HepG2 (cell line): ENCODE results near the gene CLCN2. TPM values are rescaled to one million over a fixed set of nuclear protein-coding genes. Genes with fewer than 3 reads are reported as not detected.

ENCODE experiments used
- ATAC-seq: fragments of 200-7000 bp; cut with Tn5 transposase; 3 replicates; pipeline ENCODE4 v1.9.1; 2020; ENCODE audit warnings: mild to moderate bottlenecking, moderate library complexity
- BruUV-seq: library from RNA; stranded (reverse); fragments of 400-500 nt; replicated peaks from 2 replicates; lab custom pipeline; 2021; lab: Mats Ljungman, UMichigan
- CTCF ChIA-PET: fragments of 300-600 bp; formaldehyde crosslinking; extraction: SDS; loops from one replicate; lab custom pipeline; 2021; ENCODE audit warnings: low total read pairs, inconsistent platforms, low intra/inter-chr PET ratio; lab: Yijun Ruan, JAX
- POLR2A ChIA-PET: fragments of 350-600 bp; sonication (Branson Sonifier 250); formaldehyde crosslinking; loops from one replicate; lab custom pipeline; 2020; ENCODE audit warnings: antibody characterized with exemption, inconsistent platforms; lab: Yijun Ruan, JAX
- DNase-seq: peaks from one replicate; pipeline ENCODE4 v3.0.0-alpha.2; 2015; ENCODE audit warnings: low spot score
- FAIRE-seq: peaks from 3 replicates; lab custom pipeline; 2011; peaks lifted over from hg19 to GRCh38; lab: Jason Lieb, UNC
- H2AFZ ChIP-seq: one replicate; pipeline ENCODE4 v1.6.1; 2011; ENCODE audit warnings: low read length, inconsistent platforms
- H3K27ac ChIP-seq: fragments of 300-600 bp; 3 replicates; pipeline ENCODE4 v1.8.0; 2011; ENCODE audit warnings: mixed run types, mild to moderate bottlenecking, mixed read lengths, low read length, inconsistent platforms; ENCODE audit not compliant: insufficient read depth; ENCODE audit errors: extremely low read length
- H3K27me3 ChIP-seq, 2 experiments: fragments of 200-600 bp in 1 of 2; 2 replicates in 1 of 2; 3 replicates in 1 of 2; pipeline versions ENCODE4 v1.6.0 to v1.8.0; 2011; ENCODE audit warnings: low read length in 2 of 2, mild to moderate bottlenecking in 2 of 2, moderate library complexity in 2 of 2, inconsistent platforms in 1 of 2; ENCODE audit not compliant: insufficient read depth in 2 of 2, control insufficient read depth in 1 of 2
- H3K36me3 ChIP-seq, 2 experiments: fragments of 200-600 bp in 1 of 2; replicated peaks in 1 of 2; 2 replicates in 1 of 2; 3 replicates in 1 of 2; pipeline versions ENCODE4 v1.5.1 to v1.8.0; 2011; ENCODE audit warnings: low read length in 2 of 2, inconsistent platforms in 1 of 2; ENCODE audit not compliant: insufficient read depth in 2 of 2, control insufficient read depth in 1 of 2
- H3K4me1 ChIP-seq: 2 replicates; pipeline ENCODE4 v1.5.1; 2012; ENCODE audit warnings: low read length, inconsistent platforms; ENCODE audit not compliant: insufficient read depth
- H3K4me2 ChIP-seq: 2 replicates; pipeline ENCODE4 v1.6.0; 2011; ENCODE audit warnings: low read depth, low read length, inconsistent platforms
- H3K4me3 ChIP-seq, 3 experiments: fragments of 200-600 bp in 1 of 3; sonication (generic), shearing (Covaris generic) in 1 of 3; replicated peaks in 1 of 3; 2 replicates each; pipeline ENCODE4 v1.5.1; 2011 to 2016; ENCODE audit warnings: low read length in 3 of 3, inconsistent platforms in 2 of 3, low read depth in 2 of 3, mild to moderate bottlenecking in 2 of 3, control low read depth in 1 of 3, mixed read lengths in 1 of 3; ENCODE audit not compliant: insufficient read depth in 1 of 3
- H3K79me2 ChIP-seq: one replicate; pipeline ENCODE4 v1.6.1; 2011; ENCODE audit warnings: low read length, inconsistent platforms; ENCODE audit not compliant: insufficient read depth
- H3K9ac ChIP-seq: 2 replicates; pipeline ENCODE4 v1.6.0; 2011; ENCODE audit warnings: mild to moderate bottlenecking, low read depth, low read length, inconsistent platforms; ENCODE audit not compliant: insufficient read depth
- H3K9me3 ChIP-seq: 2 replicates; pipeline ENCODE4 v1.5.1; 2012; ENCODE audit warnings: mild to moderate bottlenecking, low read length
- H4K20me1 ChIP-seq: 2 replicates; pipeline ENCODE4 v1.6.0; 2011; ENCODE audit warnings: inconsistent platforms, mild to moderate bottlenecking, low read length, moderate library complexity; ENCODE audit not compliant: insufficient read depth
- ARNT ChIP-seq: fragments of 450-650 bp; IDR thresholded peaks from 2 replicates; pipeline ENCODE4 v1.6.1; 2017
- BCL3 ChIP-seq: sonication (generic); formaldehyde crosslinking; IDR thresholded peaks from 2 replicates; pipeline ENCODE4 v1.5.1; 2020; ENCODE audit warnings: mild to moderate bottlenecking, missing genetic modification reagents, moderate library complexity
- FOXP4 ChIP-seq: sonication (generic); formaldehyde crosslinking; IDR thresholded peaks from 2 replicates; pipeline ENCODE4 v1.4.0; 2020; ENCODE audit warnings: missing genetic modification reagents
- NRL ChIP-seq: sonication (generic); formaldehyde crosslinking; IDR thresholded peaks from 2 replicates; pipeline ENCODE4 v1.5.0; 2020; ENCODE audit warnings: missing genetic modification reagents, mild to moderate bottlenecking, moderate library complexity, borderline replicate concordance
- PHF21A ChIP-seq: sonication (generic); formaldehyde crosslinking; IDR thresholded peaks from 2 replicates; pipeline ENCODE4 v1.5.0; 2020; ENCODE audit warnings: mild to moderate bottlenecking, missing genetic modification reagents
- RCOR2 ChIP-seq: IDR thresholded peaks from 2 replicates; pipeline ENCODE4 v1.6.1; 2016; ENCODE audit warnings: missing biosample characterization, missing genetic modification reagents
- TAF15 ChIP-seq: fragments of 200-400 bp; formaldehyde crosslinking; IDR thresholded peaks from one replicate; pipeline ENCODE4 v1.6.1; 2018; ENCODE audit warnings: mild to moderate bottlenecking, low read depth, low read length; ENCODE audit not compliant: poor library complexity, severe bottlenecking
- ZBED4 ChIP-seq: sonication (generic); formaldehyde crosslinking; IDR thresholded peaks from 2 replicates; pipeline ENCODE4 v1.4.0; 2020; ENCODE audit warnings: missing genetic modification reagents, borderline replicate concordance
- ZBTB20 ChIP-seq: sonication (generic); formaldehyde crosslinking; IDR thresholded peaks from 2 replicates; pipeline ENCODE4 v1.8.1; 2023; ENCODE audit warnings: missing genetic modification reagents, low read depth, mild to moderate bottlenecking, borderline replicate concordance
- WGBS: methylation state at CpG from one replicate; pipeline ENCODE4 v1.1.6; 2017; ENCODE audit warnings: low lambda C conversion rate; 5-methylcytosine and 5-hydroxymethylcytosine counted together
- in situ Hi-C: cut with HindIII; loops from 2 replicates; pipeline ENCODE4 v1.10.0; 2017; ENCODE audit warnings: low pct_unique_long_range_greater_than_20kb; ENCODE audit not compliant: extremely low pct_ligation_motif_present
- intact Hi-C: fragments of 100-400 bp; cut with micrococcal nuclease; formaldehyde crosslinking; loops from one replicate; pipeline ENCODE4 v1.10.0; 2022; ENCODE audit not compliant: unreplicated experiment
- polyA plus RNA-seq, 8 experiments: library from polyadenylated mRNA; depleted of rRNA in 3 of 8; stranded (reverse) in 7 of 8; unstranded in 1 of 8; fragments of >200 nt; fragmentation: Illumina TruSeq in 4 of 8; extraction: Trizol in 4 of 8; gene quantifications; 2 replicates each; pipeline versions ENCODE4 v1.2.1 to v1.2.3, GENCODE V29; 2011 to 2016; ENCODE audit warnings: low read depth in 4 of 8, missing spikeins in 1 of 8, mixed read lengths in 1 of 8; ENCODE audit not compliant: insufficient read depth in 1 of 8
- total RNA-seq, 5 experiments: library from RNA; depleted of rRNA; stranded (reverse); fragments of >200 nt; fragmentation: Illumina TruSeq; extraction: Trizol; gene quantifications; 2 replicates each; pipeline ENCODE4 v1.2.3, GENCODE V29; 2016; ENCODE audit warnings: low read depth in 1 of 5

Gene CLCN2
- total and polyA plus RNA-seq, 2 of the 13 experiments (the other 11 are each of a cell fraction or from before 2014, with no cell fraction given) = 11.4 to 13.5 TPM

- H3K4me2 ChIP-seq = no peak overlapping the region
Measured at GRCh38 chr3:184333700-184334099, 27.7 kb downstream of the CLCN2 start.

More at GRCh38 chr3:184333700-184334099, 27.7 kb downstream of the CLCN2 start:
- in situ Hi-C loops (no loop called here), intact Hi-C loops (no loop called here)
- FAIRE-seq (no peak), ATAC-seq (no peak), DNase-seq (no peak)
- Histone ChIP-seq H3K36me3 (peaks cover 29 to 54% of the 10 kb centered on the region in 2 experiments), H4K20me1 (peaks cover 19% of the 10 kb centered on the region; the same call in 1 of the 2 replicates), H3K79me2 (peaks cover 16% of the 10 kb centered on the region), H3K27me3 (no peaks in the 10 kb centered on the region; a peak in 1 of 5 replicates), H3K9ac (no peak overlapping the region), H3K4me1 (peaks cover 18% of the 10 kb centered on the region), H3K27ac (no peak overlapping the region), H2AFZ (no peak overlapping the region), H3K9me3 (no peaks in the 10 kb centered on the region), H3K4me3 (no peak overlapping the region)
- 88% methylated on average over 3 of the region's 3 CpGs for WGBS
- no peak for TF ChIP-seq ZBTB20 (CRISPR knock-in tag)
- TF ChIP-seq PHF21A (CRISPR knock-in tag) = no peak
- no peak for TF ChIP-seq ARNT
- no peak for TF ChIP-seq RCOR2
- TF ChIP-seq NRL (CRISPR knock-in tag) = no peak
- no peak for TF ChIP-seq TAF15
- TF ChIP-seq BCL3 = no peak
- TF ChIP-seq FOXP4 = no peak
- TF ChIP-seq ZBED4 (CRISPR knock-in tag) = no peak
- ChIA-PET CTCF (no interaction called here), POLR2A (interaction anchor here (1.0 to 1.4 kb wide), 2 partner anchors 15 to 17 kb away, joined by 3 read pairs; no protein-coding TSS in a partner anchor)
- BruUV-seq = no TSS peak
